Measurements from ENCODE around the gene TMEM178A.

DNA sequence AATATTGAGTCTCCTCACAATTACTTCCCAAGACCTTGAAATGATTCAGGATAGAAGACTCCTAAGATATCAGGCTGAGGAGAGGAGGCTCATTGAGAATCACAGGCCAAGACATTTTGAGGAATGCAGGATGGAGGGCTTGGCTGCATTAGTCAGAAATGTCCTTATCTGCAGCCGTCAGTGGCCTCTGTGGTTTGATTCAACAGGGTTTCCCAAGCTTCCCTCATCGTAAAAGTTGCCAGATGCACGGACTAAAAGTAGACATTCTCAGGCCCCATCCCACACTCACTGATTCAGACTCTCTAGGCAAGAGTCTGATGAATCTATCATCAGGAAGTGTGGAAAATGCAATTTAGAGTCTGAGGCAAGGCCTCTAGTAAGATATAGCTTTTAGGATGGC lies 34.0 kb upstream of the TMEM178A start:
- TF ChIP-seq POLR2A (IDR thresholded peaks at IDR 0.05) = no peak
- TF ChIP-seq CTCF (IDR thresholded peaks at IDR 0.05) = no peak
